ENCODE measurements around the gene NCOA7. TPM values are rescaled to one million over a fixed set of nuclear protein-coding genes. Genes with fewer than 3 reads are reported as not detected.
"Not testable (repeated sequence)": the region's sequence is repeated elsewhere in the genome, so short reads cannot be mapped to it uniquely, and the experiment has no call there.

Gene NCOA7
- total RNA-seq, 1 donor: 34.0 TPM

DNA sequence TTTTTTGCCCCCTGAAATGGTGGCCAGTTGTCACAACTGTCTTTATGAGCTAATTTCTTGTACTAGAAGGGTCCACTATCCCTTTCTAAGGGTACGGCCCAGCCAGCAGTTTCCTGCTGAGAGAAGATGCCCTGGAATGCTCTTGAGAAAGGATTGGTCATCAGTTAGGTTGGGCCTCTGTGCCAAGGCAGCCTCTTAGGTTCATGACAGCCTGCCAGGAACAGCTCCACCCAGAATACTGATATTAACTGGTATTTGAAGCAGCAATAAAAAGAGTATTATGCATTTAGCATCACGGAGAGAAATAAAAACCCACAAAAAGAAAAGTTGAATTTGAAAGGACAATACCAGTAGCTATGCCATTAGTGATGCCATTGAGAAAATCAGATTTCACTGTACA, 156.9 kb downstream of the NCOA7 start:
- Histone ChIP-seq H3K36me3 (ENCODE audit: insufficient read depth, low read length) (no peaks in the 10 kb centered on the region), H2AFZ (ENCODE audit: low read length) (no peak overlapping the region), H3K27ac (ENCODE audit: low read depth, low read length) (peak overlapping the region; percentile 98), H3K4me1 (ENCODE audit: insufficient read depth, low read length) (peaks cover 67% of the 10 kb centered on the region), H3K4me3 (ENCODE audit: insufficient read depth, low read length) (no peak overlapping the region), H3K9me3 (ENCODE audit: low read depth, low read length) (no peaks in the 10 kb centered on the region), H3K27me3 (ENCODE audit: insufficient read depth, low read length) (no peaks in the 10 kb centered on the region), H4K20me1 (ENCODE audit: insufficient read depth, low read length) (no peaks in the 10 kb centered on the region), H3K79me2 (ENCODE audit: insufficient read depth, low read length) (no peaks in the 10 kb centered on the region), H3K4me2 (ENCODE audit: insufficient read depth, low read length) (no peak overlapping the region)
- TF ChIP-seq, protein P1, sequence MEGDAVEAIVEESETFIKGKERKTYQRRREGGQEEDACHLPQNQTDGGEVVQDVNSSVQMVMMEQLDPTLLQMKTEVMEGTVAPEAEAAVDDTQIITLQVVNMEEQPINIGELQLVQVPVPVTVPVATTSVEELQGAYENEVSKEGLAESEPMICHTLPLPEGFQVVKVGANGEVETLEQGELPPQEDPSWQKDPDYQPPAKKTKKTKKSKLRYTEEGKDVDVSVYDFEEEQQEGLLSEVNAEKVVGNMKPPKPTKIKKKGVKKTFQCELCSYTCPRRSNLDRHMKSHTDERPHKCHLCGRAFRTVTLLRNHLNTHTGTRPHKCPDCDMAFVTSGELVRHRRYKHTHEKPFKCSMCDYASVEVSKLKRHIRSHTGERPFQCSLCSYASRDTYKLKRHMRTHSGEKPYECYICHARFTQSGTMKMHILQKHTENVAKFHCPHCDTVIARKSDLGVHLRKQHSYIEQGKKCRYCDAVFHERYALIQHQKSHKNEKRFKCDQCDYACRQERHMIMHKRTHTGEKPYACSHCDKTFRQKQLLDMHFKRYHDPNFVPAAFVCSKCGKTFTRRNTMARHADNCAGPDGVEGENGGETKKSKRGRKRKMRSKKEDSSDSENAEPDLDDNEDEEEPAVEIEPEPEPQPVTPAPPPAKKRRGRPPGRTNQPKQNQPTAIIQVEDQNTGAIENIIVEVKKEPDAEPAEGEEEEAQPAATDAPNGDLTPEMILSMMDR (IDR thresholded peaks at IDR 0.05; ENCODE audit: extremely low read depth, low read depth, low read length): no peak
- peak; percentile 67 for DNase-seq (ENCODE audit: insufficient read length, low spot score, missing footprints)

DNA sequence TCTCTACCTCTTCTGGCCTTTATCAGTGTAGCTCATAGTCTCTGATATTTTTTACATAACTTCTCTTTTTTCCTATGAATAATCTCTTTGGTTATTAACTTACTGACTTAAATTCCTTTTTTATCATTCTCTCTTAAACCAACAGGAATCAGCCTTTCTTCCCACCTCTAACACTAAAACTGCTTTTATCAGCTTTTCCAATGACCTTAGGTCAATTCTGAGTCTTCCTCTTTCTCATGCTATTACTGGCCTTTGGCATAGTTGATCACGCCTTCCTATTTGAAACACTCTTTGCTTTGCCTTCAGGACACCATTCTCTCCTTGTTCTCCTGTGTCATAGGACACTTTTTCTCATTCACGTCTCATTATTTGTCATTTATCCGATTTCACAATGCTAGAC, 157.7 kb downstream of the NCOA7 start:
- Histone ChIP-seq H3K79me2 (ENCODE audit: insufficient read depth, low read length) (no peaks in the 10 kb centered on the region), H3K9me3 (ENCODE audit: low read depth, low read length) (no peaks in the 10 kb centered on the region), H3K4me3 (ENCODE audit: insufficient read depth, low read length) (no peak overlapping the region), H4K20me1 (ENCODE audit: insufficient read depth, low read length) (no peaks in the 10 kb centered on the region), H3K4me2 (ENCODE audit: insufficient read depth, low read length) (no peak overlapping the region), H3K27me3 (ENCODE audit: insufficient read depth, low read length) (no peaks in the 10 kb centered on the region), H3K4me1 (ENCODE audit: insufficient read depth, low read length) (peaks cover 62% of the 10 kb centered on the region), H3K36me3 (ENCODE audit: insufficient read depth, low read length) (no peaks in the 10 kb centered on the region), H2AFZ (ENCODE audit: low read length) (no peak overlapping the region), H3K27ac (ENCODE audit: low read depth, low read length) (peak overlapping the region; percentile 98)
- TF ChIP-seq, protein P1 (IDR thresholded peaks at IDR 0.05; ENCODE audit: extremely low read depth, low read depth, low read length): no peak
- DNase-seq (ENCODE audit: insufficient read length, low spot score, missing footprints): no peak

DNA sequence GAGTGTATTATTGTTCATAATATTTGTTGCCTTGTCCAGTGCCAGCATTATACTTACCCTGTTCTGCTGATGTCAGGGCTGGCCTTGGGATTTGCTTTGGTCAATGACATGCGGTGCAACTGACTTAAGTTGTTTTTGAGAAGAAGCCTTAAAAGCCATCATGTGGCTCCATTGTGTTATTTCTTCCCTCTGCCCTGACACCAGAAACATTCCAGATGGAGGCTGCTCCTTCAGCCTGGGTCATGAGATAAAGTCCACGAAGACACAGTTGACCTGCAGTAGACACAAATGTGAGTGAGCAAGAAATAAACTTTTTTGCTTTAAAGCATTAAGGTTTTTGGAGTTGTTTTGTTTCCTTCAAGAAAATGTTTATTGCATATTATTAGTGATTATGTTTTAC, 158.3 kb downstream of the NCOA7 start:
- no peak overlapping the region for H2AFZ ChIP-seq (ENCODE audit: low read length)
- H3K4me2 ChIP-seq (ENCODE audit: insufficient read depth, low read length): no peak overlapping the region
- H3K9me3 ChIP-seq (ENCODE audit: low read depth, low read length): no peaks in the 10 kb centered on the region
- H4K20me1 ChIP-seq (ENCODE audit: insufficient read depth, low read length): no peaks in the 10 kb centered on the region
- H3K27ac ChIP-seq (ENCODE audit: low read depth, low read length): peak overlapping the region; percentile 98
- H3K36me3 ChIP-seq (ENCODE audit: insufficient read depth, low read length): no peaks in the 10 kb centered on the region
- TF ChIP-seq, protein P1 (IDR thresholded peaks at IDR 0.05; ENCODE audit: extremely low read depth, low read depth, low read length): no peak
- no peak for DNase-seq (ENCODE audit: insufficient read length, low spot score, missing footprints)
- H3K4me3 ChIP-seq (ENCODE audit: insufficient read depth, low read length): no peak overlapping the region
- H3K79me2 ChIP-seq (ENCODE audit: insufficient read depth, low read length): no peaks in the 10 kb centered on the region
- peaks cover 59% of the 10 kb centered on the region for H3K4me1 ChIP-seq (ENCODE audit: insufficient read depth, low read length)
- no peaks in the 10 kb centered on the region for H3K27me3 ChIP-seq (ENCODE audit: insufficient read depth, low read length)

DNA sequence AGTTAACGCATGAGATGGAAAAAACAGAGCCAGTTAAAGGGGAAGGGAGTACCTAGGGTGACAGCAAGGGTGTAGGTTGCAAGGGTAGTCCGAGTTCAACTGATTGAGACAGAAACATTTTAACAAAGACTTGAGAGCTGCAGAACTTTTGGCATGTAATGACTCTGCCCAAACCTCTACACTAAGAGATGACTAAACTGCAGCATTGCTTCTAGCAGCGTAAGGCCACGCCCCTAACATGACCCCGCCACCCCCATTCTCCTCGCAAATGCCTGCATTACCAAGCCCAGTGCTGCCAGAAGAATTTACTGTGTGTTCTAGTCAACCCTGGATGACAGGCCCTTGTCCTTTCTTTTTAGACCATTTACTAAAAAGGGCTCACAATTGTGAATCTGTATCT, 159.5 kb downstream of the NCOA7 start:
- Histone ChIP-seq H4K20me1 (ENCODE audit: insufficient read depth, low read length) (no peaks in the 10 kb centered on the region), H3K4me3 (ENCODE audit: insufficient read depth, low read length) (no peak overlapping the region), H3K4me2 (ENCODE audit: insufficient read depth, low read length) (no peak overlapping the region), H3K9me3 (ENCODE audit: low read depth, low read length) (no peaks in the 10 kb centered on the region), H3K79me2 (ENCODE audit: insufficient read depth, low read length) (no peaks in the 10 kb centered on the region), H3K4me1 (ENCODE audit: insufficient read depth, low read length) (peaks cover 46% of the 10 kb centered on the region), H2AFZ (ENCODE audit: low read length) (peak overlapping the region; percentile 7), H3K27ac (ENCODE audit: low read depth, low read length) (peak overlapping the region; percentile 47), H3K36me3 (ENCODE audit: insufficient read depth, low read length) (no peaks in the 10 kb centered on the region), H3K27me3 (ENCODE audit: insufficient read depth, low read length) (peaks cover 4% of the 10 kb centered on the region)
- peak; percentile 84 for DNase-seq (ENCODE audit: insufficient read length, low spot score, missing footprints)
- TF ChIP-seq, protein P1 (IDR thresholded peaks at IDR 0.05; ENCODE audit: extremely low read depth, low read depth, low read length): no peak

DNA sequence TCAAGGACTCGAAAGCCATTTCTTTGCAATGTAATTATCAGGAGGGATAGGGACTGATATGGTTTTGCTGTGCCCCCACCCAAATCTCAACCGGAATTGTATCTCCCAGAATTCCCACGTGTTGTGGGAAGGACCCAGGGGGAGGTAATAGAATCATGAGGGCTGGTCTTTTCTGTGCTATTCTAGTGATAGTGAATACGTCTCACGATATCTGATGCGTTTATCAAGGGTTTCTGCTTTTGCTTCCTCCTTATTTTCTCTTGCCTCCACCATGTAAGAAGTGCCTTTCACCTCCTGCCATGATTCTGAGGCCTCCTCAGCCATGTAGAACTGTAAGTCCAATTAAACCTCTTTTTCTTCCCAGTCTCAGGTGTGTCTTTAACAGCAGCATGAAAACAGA, 160.0 kb downstream of the NCOA7 start:
- not testable (repeated sequence) for H3K27me3 ChIP-seq (ENCODE audit: insufficient read depth, low read length)

More for the DNA sequence above, 160.0 kb downstream of the NCOA7 start:
- H3K79me2 ChIP-seq (ENCODE audit: insufficient read depth, low read length); H3K9me3 ChIP-seq (ENCODE audit: low read depth, low read length); H3K4me3 ChIP-seq (ENCODE audit: insufficient read depth, low read length); H4K20me1 ChIP-seq (ENCODE audit: insufficient read depth, low read length); H3K4me2 ChIP-seq (ENCODE audit: insufficient read depth, low read length); H3K36me3 ChIP-seq (ENCODE audit: insufficient read depth, low read length); DNase-seq (ENCODE audit: insufficient read length, low spot score, missing footprints): not testable (repeated sequence)
- H3K27ac ChIP-seq (ENCODE audit: low read depth, low read length): peak overlapping the region; percentile 47
- H3K4me1 ChIP-seq (ENCODE audit: insufficient read depth, low read length): peaks cover 42% of the 10 kb centered on the region
- peak overlapping the region; percentile 7 for H2AFZ ChIP-seq (ENCODE audit: low read length)
